GM23338 (cell line): Measurements from ENCODE around the gene MBLAC1.

ENCODE experiments used
- CREB1 ChIP-seq: fragments of 250-450 bp; sonication (Bioruptor Pico); IDR thresholded peaks from 2 replicates; pipeline ENCODE4 v1.5.0; 2020; ENCODE audit warnings: low read depth, mild to moderate bottlenecking, moderate library complexity
- CTCF ChIP-seq, 2 experiments: fragments of 200-600 bp in 1 of 2; sonication (generic) in 1 of 2; conservative IDR thresholded peaks; 2 replicates each; pipeline versions ENCODE4 v1.5.1 to v1.6.1; 2016 to 2017; ENCODE audit warnings: antibody characterized with exemption in 2 of 2, low read depth in 2 of 2, mild to moderate bottlenecking in 2 of 2, moderate library complexity in 1 of 2
- EZH2 ChIP-seq: fragments of 200-600 bp; sonication (generic); IDR thresholded peaks from one replicate; pipeline ENCODE4 v1.8.0; 2017; ENCODE audit warnings: antibody characterized with exemption, mild to moderate bottlenecking, low read depth; ENCODE audit not compliant: unreplicated experiment
- EZH2phosphoT487 ChIP-seq: fragments of 200-600 bp; sonication (generic); IDR thresholded peaks from one replicate; pipeline ENCODE4 v1.8.1; 2018; ENCODE audit warnings: antibody characterized with exemption; ENCODE audit not compliant: unreplicated experiment
- JUNB ChIP-seq: IDR thresholded peaks from one replicate; pipeline ENCODE4 v1.6.1; 2016; ENCODE audit warnings: antibody characterized with exemption; ENCODE audit not compliant: unreplicated experiment
- POLR2AphosphoS5 ChIP-seq: IDR thresholded peaks from 2 replicates; pipeline ENCODE4 v1.6.1; 2016; ENCODE audit warnings: antibody characterized with exemption, low read depth
- REST ChIP-seq: IDR thresholded peaks from one replicate; pipeline ENCODE4 v1.6.1; 2018; ENCODE audit warnings: antibody characterized with exemption; ENCODE audit not compliant: unreplicated experiment

GRCh38 chr7:100156331-100157068 is 29.7 kb downstream of the MBLAC1 start:
- no peak for TF ChIP-seq JUNB
- no peak for TF ChIP-seq CTCF (conservative IDR thresholded peaks at IDR 0.05; ENCODE audit: low read depth in 2 of 2)
- TF ChIP-seq EZH2: no peak
- no peak for TF ChIP-seq EZH2phosphoT487
- TF ChIP-seq REST: no peak
- TF ChIP-seq POLR2AphosphoS5: no peak
- no peak for TF ChIP-seq CREB1
